DMS53 (cell line): Measurements from ENCODE around the gene IL27RA.
A peak's percentile ranks its signal among the peaks of the same experiment; 100 is the strongest.

ENCODE experiments used
- DNase-seq: peaks from one replicate; lab custom pipeline; 2025; lab: John Stamatoyannopoulos, UW

The IL27RA gene

DNA sequence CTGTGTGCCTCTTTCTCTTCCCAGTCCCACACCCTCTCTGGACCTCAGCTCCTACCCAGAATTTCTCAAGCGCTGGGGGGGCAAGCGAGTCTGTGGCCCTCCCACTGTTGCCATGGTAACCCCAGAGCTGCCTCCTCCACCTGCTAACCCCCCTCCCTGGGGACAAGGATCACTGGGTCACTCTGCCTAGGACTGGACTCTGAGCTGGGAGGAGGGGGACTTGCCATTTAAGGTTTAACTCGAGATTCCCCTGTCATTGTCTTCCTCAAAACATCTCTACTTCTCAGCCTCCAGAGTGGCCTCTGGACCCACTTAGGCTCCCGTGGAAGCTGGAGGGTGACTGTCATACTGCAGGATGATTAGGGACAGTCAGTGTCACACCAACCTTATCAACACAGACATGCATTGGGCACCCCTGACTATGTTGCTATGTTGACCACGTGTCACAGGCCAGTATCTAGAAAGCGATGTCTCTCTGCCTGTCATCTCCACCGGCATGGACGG, 28.1 kb downstream of the IL27RA start:
- DNase-seq = peak; percentile 40

DNA sequence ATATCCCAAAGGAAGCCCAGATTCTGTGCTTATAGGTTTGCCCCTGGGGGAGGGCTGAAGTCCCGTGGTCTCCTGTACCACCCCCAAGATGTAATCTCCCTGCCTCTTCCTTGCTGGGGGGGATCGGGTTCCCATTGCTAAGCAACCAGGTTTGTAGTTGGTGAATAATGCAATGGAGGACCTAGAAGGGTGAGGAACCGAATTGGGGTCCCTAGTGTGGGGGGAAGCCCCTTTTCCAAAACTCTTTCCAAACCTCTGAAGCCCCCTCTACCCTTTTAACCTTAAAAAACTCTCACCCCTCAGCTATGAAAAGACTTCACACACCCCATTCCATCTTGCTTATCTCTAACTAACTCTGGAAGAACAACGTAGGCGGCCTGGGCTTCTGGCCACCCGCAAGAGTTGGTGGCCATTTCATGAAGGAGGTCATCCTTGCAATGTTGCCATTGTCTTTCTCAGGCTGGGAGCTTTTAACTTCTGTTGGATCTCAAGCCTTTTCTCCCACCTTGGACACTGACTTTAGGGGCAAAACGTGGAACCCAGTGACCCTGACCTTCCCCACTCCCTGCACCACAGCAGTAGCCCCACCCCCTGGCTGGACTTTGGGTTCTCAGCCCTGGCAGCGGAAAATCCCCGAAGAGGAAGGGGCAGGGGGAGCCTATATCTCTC, 29.7 kb downstream of the IL27RA start:
- DNase-seq = no peak

DNA sequence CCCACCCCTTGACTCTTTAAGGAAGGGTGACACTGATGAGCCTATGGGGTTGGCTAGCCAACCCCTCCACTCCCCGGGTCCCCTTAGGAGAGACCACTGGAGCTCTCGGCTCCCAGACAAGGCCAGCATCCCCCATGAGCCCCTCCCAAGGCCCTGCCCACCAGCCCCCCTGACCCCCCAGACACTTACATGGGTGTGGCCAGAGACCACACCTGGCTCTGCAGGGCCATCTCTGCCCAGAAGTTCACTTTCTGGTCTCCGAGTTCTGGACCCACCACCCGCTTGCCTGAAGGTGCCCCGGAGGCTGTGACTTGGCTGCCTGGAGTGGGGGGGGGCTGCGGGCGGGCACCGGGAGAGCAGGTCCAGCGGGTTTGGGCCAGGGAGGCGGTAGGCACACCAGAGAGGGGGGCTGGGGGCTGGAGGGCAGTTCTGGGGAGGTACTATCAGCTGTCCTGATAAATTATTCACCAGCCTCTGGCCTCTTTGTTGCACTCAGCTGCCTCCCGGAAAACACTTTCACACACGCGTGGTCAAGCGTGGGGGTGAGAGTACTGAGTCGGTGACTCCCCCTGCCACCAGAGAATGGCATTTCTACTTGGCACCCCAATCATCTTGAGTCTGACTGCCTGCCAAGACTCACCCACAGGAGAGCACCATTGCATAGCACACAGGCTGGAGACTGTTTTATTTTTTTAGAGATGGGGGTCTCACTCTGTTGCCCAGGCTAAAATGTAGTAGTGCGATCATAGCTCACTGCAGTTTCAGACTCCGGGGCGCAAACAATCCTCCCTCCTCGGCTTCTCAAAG, 30.4 kb downstream of the IL27RA start, which contains the start of gene PALM3:
Gene PALM3 (minus strand): TSS at position 326 of the 807 bp plus-strand sequence. CDS start 96 bp downstream, at position 230.
- peak; percentile 48 for DNase-seq

DNA sequence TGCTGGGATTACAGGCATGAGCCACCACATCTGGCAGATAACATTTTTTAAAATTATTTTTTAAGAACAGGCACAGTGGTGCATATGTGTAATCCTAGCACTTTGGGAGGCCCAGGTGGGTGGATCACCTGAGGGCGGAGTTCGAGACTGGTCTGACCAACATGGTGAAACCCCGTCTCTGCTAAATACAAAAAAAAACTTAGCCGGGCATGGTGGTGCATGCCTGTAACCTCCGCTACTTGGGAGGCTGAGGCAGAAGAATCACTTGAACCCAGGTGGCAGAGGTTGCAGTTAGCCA, 30.9 kb downstream of the IL27RA start:
- DNase-seq = no peak

DNA sequence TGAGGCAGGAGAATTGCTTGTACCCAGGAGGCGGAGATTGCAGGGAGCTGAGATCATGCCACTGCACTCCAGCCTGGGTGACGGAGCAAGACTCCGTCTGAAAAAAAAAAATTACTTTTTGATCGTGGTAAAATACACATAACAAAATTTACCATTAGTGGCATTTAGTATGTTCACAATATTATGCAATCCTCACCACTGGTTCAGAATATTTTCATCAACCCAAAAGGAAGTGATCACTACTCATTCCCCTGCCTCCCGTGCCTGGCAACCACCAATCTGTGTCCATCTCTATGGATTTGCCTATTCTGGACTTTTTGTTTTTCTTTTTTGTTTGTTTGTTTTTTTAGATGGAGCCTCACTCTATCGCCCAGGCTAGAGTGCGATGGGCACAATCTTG, 31.5 kb downstream of the IL27RA start:
- no peak for DNase-seq

DNA sequence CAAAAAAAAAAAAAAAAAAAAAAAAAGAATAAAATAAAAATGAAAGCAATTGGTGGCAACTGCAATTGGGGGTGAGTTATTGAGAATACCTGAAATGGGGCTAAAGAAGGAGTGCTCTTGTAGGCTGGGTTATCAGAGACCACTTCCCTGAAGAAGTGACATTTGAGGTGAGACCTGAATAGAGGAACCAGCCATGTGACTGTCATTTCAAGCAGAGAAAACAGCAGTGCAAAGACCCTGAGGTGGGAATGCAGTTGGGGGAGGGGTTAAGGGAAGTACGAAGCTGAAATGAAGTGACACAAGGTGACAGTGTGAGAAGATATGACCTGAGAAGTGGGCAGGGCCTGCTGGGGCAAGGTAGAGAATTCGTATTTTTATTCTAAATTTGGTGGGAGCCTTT, 34.6 kb downstream of the IL27RA start:
- no peak for DNase-seq

DNA sequence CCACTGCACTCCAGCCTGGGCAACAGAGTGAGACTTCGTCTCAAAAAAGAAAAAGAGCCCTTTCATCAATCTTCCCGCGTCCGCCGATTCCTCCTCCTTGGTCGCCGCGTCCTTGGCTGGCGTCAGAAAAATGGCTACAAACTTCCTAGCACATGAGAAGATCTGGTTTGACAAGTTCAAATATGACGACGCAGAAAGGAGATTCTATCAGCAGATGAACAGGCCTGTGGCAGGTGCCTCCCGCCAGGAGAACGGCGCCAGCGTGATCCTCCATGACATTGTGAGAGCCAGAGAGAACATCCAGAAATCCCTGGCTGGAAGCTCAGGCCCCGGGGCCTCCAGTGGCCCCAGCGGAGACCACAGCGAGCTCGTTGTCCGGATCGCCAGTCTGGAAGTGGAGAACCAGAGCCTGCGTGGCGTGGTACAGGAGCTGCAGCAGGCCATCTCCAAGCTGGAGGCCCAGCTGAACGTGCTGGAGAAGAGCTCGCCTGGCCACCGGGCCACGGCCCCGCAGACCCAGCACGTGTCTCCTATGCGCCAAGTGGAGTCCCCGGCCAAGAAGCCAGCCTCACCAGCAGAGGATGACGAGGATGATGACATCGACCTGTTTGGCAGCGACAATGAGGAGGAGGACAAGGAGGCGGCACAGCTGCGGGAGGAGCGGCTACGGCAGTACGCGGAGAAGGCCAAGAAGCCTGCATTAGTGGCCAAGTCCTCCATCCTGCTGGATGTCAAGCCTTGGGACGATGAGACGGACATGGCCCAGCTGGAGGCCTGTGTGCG, 38.9 kb downstream of the IL27RA start:
- DNase-seq = no peak

DNA sequence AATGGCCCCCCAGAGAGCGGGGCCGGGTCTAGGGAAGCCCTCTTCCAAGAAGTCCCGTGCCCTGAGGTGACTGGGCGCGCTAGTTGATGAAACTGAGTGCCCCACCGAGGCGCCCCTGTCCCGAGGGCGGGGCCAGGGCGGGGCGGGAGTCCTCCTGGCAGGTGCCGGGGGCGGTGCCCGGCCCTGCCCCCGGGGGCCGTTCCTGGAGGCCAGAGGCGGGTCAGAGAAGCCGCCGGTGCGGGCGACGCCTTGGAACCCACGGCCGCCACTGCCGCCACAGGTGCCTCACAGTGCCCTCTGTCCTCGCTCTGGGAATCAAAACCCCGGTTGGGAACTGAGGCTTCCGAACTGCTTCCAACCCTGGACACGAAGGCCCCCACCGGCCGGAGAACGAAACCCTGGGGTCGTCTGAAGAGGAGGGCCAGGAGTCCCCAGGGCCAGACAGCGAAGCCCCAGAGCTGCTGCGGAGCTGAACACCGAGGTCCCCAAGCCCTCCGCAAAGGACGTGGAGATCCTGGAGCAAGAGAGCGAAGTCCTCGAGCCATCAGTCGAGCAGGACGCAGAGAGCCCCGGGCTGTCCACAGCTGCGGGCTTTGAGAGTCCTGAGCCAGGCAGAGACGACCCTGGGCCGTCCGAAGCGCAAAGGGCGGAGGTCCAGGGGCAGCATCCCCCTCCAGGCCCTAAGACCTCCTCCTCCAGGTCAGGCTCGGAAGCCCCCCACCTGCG, 41.1 kb downstream of the IL27RA start, which contains the start of gene MISP3:
Gene MISP3 (plus strand): TSS at position 252 of the 726 bp plus-strand sequence. CDS start 524 bp downstream, outside the sequence.
- peak; percentile 91 for DNase-seq

DNA sequence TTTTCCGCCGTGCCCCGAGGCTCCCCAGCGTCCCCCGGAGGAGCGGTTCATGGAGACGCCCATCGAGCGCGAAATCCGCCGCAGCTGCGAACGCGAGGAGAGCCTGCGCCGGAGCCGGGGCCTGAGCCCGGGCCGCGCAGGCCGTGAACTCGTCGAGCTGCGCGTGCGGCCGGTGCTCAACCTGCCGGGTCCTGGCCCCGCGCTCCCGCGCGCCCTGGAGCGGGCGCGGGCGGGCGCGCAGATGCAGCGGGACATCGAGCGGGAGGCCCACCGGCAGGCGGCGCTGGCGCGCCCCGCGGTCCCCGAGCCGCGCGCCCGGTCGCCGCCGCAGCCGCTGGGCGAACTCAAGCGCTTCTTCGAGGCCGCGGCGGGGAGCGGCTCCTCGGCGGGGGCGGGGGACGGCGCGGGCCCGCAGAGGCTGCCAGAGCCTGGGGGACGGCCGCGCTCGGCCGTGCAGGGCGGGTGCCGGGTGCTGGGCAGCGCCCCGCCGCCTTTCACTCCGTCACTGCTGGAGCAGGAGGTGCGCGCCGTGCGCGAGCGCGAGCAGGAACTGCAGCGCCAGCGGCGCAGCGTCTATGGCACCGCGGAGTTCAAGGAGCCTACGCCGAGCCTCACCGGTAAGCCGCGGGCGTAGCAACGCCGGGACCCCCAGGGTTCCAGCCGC, 41.8 kb downstream of the IL27RA start:
- DNase-seq = peak; percentile 91

DNA sequence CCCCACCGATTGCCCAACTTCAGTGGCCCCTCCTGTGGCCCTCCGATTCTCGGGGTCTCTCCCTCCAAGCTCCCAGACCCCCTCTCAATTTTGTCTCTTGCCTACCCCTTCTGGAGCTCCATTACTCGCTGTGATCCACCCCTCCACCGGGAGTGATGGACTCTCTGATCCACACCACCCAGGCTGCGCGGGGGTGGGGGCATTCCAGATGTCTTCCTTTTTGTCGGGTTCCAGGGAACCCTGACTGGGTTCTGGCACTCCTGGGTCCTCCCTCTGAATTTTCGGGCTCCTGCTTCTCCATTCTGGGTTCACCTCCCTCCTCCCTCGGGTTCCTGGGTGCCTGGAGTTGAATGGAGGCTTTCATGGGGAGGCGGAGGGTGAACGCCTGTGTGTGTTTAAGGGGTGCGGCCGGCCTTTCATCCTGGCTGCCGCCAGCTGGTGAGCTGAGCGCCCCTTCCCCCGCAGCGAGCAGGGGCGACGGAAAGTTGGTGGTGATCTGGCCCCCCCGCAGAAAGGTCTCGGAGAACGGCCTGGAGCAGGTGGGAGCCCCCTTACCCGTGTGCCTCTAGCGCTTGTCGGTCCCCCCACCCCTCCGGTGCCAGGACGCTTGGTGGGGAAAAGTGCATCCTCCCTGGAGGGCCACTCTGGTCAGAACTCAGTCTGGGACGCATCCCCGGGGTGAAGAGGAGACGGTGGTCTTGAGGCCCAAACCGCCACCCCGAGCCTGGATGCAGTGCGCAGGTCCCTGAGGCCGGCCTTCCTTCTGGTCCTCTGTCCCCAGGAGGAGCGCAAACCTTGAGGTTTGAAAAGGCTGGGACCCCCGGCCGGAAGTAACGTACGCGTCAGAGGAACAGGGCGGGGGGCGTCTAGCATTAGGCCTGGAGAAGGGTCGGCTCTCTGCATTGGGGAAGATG, 42.6 kb downstream of the IL27RA start:
- DNase-seq = peak; percentile 77

DNA sequence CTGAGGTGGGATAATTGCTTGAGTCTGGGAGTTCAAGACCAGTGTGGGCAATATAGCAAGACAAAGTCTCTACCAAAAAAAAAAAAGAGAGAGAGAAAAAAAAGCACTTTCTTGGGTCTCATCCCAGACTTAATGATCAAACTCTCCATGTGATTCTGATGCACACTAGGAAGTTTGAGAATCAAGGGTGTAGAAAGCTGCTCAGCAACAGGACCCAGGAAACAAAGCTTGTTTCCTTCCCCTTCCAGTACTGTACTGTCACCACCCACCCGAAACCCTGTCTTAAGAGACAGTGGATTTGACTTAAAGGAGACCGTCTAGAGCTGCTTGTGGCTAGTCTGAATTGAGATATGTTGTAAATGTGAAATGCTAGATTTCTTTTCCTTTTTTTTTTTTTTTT, 46.8 kb downstream of the IL27RA start:
- no peak for DNase-seq

DNA sequence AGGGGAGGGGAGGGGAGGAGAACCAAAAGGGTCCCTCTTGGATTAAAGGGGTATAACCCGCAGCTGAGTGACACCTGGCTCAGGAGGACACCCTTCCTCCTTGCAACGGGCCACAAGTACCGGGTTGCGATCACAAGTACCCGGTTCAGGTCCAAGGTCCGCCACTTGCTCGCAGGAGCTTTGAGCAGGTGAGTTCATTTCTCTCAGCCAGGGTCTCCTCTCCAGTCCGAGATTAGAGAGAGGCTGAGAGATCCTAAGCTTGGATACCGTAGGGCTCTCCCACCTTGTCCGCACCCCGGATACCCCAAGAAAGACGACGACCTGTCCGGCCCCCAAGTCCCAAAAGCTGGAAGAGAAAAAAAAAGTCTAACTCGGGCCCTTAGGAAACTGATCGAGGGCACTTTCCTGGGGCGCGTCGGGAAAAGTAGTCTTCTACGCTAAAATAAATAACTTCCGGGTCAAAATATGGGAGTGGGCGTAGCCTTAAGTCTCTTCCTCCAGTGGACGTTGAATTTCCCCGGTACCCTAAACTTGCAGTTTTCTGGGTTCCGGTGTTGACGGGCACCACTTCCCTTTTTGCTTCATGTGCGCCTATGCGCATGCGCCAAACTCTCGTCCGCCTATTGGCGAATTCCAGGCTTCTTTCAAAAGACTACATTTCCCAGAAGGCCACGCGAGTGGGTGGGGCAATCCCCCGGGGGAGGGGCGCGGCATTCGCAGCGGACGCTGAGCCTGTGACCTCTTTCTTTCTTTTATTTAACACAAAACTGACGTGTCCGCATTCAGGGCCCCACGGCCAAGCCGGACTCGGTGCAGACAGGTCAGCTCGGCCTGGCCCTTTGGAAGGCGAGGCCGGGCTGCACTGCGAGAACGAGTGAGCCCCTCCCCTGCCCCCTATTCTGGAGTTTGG, 49.6 kb downstream of the IL27RA start:
- peak; percentile 98 for DNase-seq

DNA sequence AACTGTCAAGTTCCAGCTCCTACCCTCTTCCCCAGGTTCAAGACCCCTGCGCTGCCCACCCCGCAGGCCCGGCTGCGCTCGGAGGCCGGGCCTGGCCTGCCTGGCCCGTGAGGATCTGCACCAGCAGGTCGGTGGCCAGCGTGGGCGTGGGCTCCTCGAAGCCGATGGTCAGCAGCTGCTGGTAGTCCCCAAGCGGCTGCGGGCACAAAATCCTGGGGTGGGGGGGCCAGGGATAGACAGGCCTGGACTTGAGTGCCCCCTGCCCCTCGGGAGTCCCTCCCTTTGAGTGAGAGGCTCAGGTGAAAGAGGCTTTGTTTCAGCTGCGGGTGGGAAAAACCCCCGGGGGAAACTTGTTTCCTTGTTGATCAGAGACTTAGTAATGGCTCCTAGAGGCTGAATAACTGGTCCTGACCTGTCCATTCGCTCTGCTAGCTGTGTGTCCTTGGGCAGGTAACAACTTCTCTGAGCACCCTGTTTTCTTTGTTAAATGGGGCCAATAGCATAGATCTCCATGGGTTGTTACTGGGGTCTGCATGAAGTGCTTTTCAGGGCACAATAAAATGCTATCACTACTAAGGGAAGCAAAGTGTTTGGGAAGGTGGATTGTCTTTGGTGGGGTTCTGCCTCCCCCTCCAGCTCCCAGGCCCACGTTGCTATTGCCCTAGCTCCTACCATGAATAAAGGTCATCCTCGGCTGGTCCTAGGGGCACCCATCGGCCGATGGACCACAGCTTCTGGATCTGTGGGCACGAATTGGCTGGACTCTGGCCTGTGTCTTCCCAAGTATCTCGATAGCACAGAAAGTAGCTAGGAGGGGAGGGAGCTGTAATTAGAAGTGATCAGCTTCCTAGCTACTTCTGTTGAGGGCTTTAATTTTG, 50.5 kb downstream of the IL27RA start:
- peak; percentile 63 for DNase-seq

DNA sequence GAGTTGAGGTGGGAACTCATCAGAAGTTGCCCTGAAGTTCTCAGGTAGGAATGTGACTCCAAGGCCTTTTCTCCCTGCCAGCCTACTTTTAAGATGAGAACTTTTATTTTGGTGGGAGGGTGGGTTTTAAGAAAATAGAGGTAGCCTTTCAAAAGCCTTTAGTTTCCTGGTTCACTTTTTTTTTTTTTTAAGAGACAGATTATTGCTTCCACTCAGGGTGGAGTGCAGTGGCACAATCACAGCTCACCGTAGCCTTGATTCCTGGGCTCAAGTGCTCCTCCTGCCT, 51.1 kb downstream of the IL27RA start:
- no peak for DNase-seq

DNA sequence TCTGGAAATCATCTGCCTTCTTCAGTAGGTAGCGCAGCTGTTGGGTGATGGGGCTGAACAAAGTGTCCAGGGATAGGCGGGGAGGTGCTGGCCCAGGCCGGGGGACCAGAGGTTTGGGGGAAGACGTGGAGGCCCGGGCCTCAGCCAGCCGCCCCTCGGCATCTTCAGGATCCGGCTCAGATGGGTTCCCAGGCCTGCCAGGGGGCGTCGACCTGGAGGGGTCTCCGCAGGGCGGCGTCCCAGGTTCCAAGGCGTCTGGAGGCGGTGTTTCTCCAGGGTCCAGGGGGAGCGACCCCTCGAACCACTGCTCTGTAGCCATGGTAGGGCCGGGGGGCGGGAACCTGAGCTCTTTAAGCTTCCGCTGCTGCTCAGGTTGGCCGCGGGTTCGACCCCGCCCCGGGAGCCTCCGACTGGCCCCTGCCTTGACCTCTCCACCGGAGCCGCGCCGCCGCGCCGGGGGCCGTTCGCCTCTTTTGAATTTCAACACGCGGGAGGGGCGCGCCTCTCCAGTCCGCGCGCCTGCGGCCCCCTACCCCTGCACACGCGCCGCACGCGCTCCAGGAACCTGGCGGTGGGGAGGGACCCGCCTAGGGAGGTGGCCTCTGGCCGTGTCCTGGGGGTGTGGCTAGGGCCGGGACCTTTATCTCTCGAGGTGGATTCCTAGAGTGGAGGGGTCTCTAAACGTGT, 53.9 kb downstream of the IL27RA start, which contains the start of gene C19orf67:
Gene C19orf67 (minus strand): TSS at position 475 of the 687 bp plus-strand sequence. CDS start 156 bp downstream, at position 319.
- DNase-seq = no peak

DNA sequence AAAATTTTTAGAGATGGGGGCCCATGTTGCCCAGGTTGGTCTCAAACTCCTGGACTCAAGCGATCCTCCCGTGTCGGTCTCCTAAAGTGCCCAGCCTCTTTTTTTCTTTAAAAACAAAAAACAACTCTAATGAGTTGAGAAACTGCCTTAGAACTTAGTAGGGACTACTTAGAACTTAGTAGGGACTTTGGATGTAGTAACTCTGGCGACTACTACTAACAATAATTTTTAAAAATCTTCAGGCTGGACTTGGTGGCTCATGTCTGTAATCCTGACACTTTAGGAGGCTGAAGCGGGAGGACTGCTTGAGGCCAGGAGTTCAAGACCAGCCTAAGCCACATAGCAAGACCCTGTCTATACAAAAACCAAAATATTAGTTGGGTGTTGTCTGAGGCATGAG, 54.5 kb downstream of the IL27RA start:
- DNase-seq = no peak

DNA sequence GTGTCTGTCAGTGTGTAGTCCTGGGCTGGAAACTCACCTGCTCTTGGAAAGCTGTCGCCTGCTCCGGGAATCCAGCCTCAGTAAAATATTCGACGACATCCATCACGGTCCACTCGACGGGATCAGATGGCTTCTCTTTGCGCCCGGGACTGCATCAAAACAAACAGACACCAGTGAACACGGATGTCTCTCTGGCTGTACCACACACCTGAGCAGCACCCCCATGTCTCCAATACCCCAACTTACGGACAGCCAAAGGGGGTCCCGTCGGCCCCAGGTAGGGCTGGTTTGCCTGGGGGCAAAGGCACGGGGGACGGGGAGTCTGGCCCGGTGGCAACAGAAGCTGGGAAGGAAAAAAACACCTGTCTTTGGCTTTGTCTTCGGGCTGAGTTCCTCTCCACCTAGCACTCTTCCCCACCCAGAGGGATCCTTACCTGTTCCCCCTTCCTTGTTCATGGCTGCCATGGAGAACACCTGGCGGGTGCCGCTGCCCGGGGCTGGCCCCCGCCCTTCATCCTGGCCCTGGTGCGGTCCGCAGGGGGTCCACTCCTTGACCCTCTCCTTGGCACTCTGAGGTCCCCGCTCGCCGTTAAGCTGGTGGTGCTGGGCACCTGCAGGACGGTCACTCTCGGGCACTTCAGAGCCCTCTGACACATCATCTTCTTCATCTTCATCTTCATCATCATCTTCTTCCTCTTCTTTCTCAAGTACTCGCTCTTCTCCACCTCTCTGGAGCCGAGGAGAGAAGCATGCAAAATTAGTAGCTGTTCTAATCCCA, 57.3 kb downstream of the IL27RA start:
- DNase-seq = peak; percentile 19
